Neuronal stem cell (in vitro differentiated cells): ENCODE results near the gene VPS26C.
A peak's percentile ranks its signal among the peaks of the same experiment; 100 is the strongest.
"Not testable (repeated sequence)": the region's sequence is repeated elsewhere in the genome, so short reads cannot be mapped to it uniquely, and the experiment has no call there.

Source experiments
- DNase-seq: peaks from one replicate; pipeline ENCODE4 v3.0.0-alpha.2; 2013; ENCODE audit warnings: low spot score
- H2AFZ ChIP-seq: one replicate; pipeline ENCODE4 v1.6.1; 2013; ENCODE audit warnings: mild to moderate bottlenecking, low read length, inconsistent platforms
- H2AK5ac ChIP-seq: 2 replicates; pipeline ENCODE4 v1.6.1; 2013; ENCODE audit warnings: low read depth, mild to moderate bottlenecking, inconsistent platforms, low read length, moderate library complexity, mixed read lengths
- H2BK120ac ChIP-seq: 2 replicates; pipeline ENCODE4 v1.6.1; 2013; ENCODE audit warnings: low read depth, mild to moderate bottlenecking, inconsistent platforms, low read length, moderate library complexity, mixed read lengths
- H2BK12ac ChIP-seq: one replicate; pipeline ENCODE4 v1.6.1; 2013; ENCODE audit warnings: low read length, inconsistent platforms
- H2BK15ac ChIP-seq: 2 replicates; pipeline ENCODE4 v1.6.1; 2013; ENCODE audit warnings: mild to moderate bottlenecking, low read length, inconsistent platforms, mixed read lengths
- H2BK5ac ChIP-seq: one replicate; pipeline ENCODE4 v1.6.1; 2013; ENCODE audit warnings: inconsistent platforms, mild to moderate bottlenecking, low read length, moderate library complexity
- H3K14ac ChIP-seq: one replicate; pipeline ENCODE4 v1.6.1; 2013; ENCODE audit warnings: low read length, inconsistent platforms
- H3K18ac ChIP-seq: 2 replicates; pipeline ENCODE4 v1.6.1; 2013; ENCODE audit warnings: low read length, inconsistent platforms
- H3K23ac ChIP-seq: 2 replicates; pipeline ENCODE4 v1.6.1; 2013; ENCODE audit warnings: low read depth, mild to moderate bottlenecking, mixed read lengths, low read length, inconsistent platforms; ENCODE audit not compliant: poor library complexity
- H3K27ac ChIP-seq: replicated peaks from 3 replicates; pipeline ENCODE4 v1.5.1; 2013; ENCODE audit warnings: low read length, inconsistent platforms
- H3K27me3 ChIP-seq, 3 experiments: 2 replicates each; pipeline ENCODE4 v1.6.1; 2013; ENCODE audit warnings: low read length in 3 of 3, mild to moderate bottlenecking in 2 of 3, inconsistent platforms in 1 of 3, low read depth in 1 of 3, mixed read lengths in 1 of 3, moderate library complexity in 1 of 3; ENCODE audit not compliant: control insufficient read depth in 3 of 3, insufficient read depth in 3 of 3
- H3K36me3 ChIP-seq, 2 donors: replicated peaks in 1 of 2; 2 replicates each; pipeline ENCODE4 v1.6.1; 2013; ENCODE audit warnings: low read length in 2 of 2; ENCODE audit not compliant: control insufficient read depth in 2 of 2, insufficient read depth in 2 of 2
- H3K4ac ChIP-seq: 2 replicates; pipeline ENCODE4 v1.6.1; 2013; ENCODE audit warnings: inconsistent platforms, mild to moderate bottlenecking, low read length, moderate library complexity
- H3K4me1 ChIP-seq, 2 donors: 1 replicate in 1 of 2; 2 replicates in 1 of 2; pipeline ENCODE4 v1.6.1; 2013; ENCODE audit warnings: low read length in 2 of 2, low read depth in 1 of 2; ENCODE audit not compliant: control insufficient read depth in 2 of 2, insufficient read depth in 1 of 2
- H3K4me2 ChIP-seq: one replicate; pipeline ENCODE4 v1.6.1; 2013; ENCODE audit warnings: mild to moderate bottlenecking, low read length, inconsistent platforms; ENCODE audit not compliant: insufficient read depth, poor library complexity, severe bottlenecking
- H3K4me3 ChIP-seq, 2 donors: 2 replicates each; pipeline ENCODE4 v1.5.1; 2013; ENCODE audit warnings: low read length in 2 of 2, mild to moderate bottlenecking in 2 of 2, inconsistent platforms in 1 of 2, moderate library complexity in 1 of 2
- H3K79me1 ChIP-seq: one replicate; pipeline ENCODE4 v1.6.1; 2013; ENCODE audit warnings: low read depth, mild to moderate bottlenecking, inconsistent platforms, low read length, moderate library complexity
- H3K9ac ChIP-seq: one replicate; pipeline ENCODE4 v1.6.1; 2013; ENCODE audit warnings: mild to moderate bottlenecking, low read depth, low read length, inconsistent platforms; ENCODE audit not compliant: poor library complexity
- H3K9me3 ChIP-seq, 2 donors: replicated peaks in 1 of 2; 2 replicates each; pipeline versions ENCODE3 to v1.6.1; 2013; ENCODE audit warnings: low read length in 2 of 2, mild to moderate bottlenecking in 2 of 2, inconsistent platforms in 1 of 2, low read depth in 1 of 2, mixed read lengths in 1 of 2, moderate library complexity in 1 of 2; ENCODE audit not compliant: control insufficient read depth in 2 of 2, insufficient read depth in 1 of 2
- H4K8ac ChIP-seq: one replicate; pipeline ENCODE4 v1.6.1; 2013; ENCODE audit warnings: low read depth, mild to moderate bottlenecking, inconsistent platforms, low read length, moderate library complexity
- H4K91ac ChIP-seq: one replicate; pipeline ENCODE4 v1.6.1; 2013; ENCODE audit warnings: low read length, low read depth, mild to moderate bottlenecking, inconsistent platforms; ENCODE audit not compliant: poor library complexity
- WGBS, 2 donors: extraction: QIAGEN DNeasy Blood & Tissue Kit; methylation state at CpG; one replicate each; pipeline ENCODE4 v1.1.7; 2013; ENCODE audit warnings: missing lambda C conversion rate in 2 of 2, mixed read lengths in 1 of 2; ENCODE audit not compliant: insufficient read length in 2 of 2, insufficient replicate concordance in 1 of 2; ENCODE audit errors: extremely low coverage in 2 of 2; 5-methylcytosine and 5-hydroxymethylcytosine counted together

VPS26C gene

DNA sequence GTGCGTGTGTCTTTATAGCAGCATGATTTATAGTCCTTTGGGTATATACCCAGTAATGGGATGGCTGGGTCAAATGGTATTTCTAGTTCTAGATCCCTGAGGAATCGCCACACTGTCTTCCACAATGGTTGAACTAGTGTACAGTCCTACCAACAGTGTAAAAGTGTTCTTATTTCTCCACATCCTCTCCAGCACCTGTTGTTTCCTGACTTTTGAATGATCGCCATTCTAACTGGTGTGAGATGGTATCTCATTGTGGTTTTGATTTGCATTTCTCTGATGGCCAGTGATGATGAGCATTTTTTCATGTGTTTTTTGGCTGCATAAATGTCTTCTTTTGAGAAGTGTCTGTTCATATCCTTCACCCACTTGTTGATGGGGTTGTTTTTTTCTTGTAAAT is 44.9 kb downstream of the VPS26C start:
- H3K27me3 ChIP-seq, H2AK5ac ChIP-seq, H3K4me1 ChIP-seq, H3K27ac ChIP-seq, H2BK5ac ChIP-seq, H2BK15ac ChIP-seq, H3K4me3 ChIP-seq, H2BK12ac ChIP-seq, H3K4ac ChIP-seq, H2BK120ac ChIP-seq, DNase-seq, H3K9ac ChIP-seq, H3K14ac ChIP-seq, H3K23ac ChIP-seq, H2AFZ ChIP-seq, H4K91ac ChIP-seq, H4K8ac ChIP-seq, H3K79me1 ChIP-seq, H3K4me2 ChIP-seq, H3K18ac ChIP-seq: not testable (repeated sequence)
- Histone ChIP-seq H3K9me3 (peaks cover 10 to 19% of the 10 kb centered on the region in 2 donors), H3K36me3 (peaks cover 28 to 63% of the 10 kb centered on the region in 2 donors)
- WGBS, 2 donors: no CpG with 5 or more reads among the region's 3 CpGs

DNA sequence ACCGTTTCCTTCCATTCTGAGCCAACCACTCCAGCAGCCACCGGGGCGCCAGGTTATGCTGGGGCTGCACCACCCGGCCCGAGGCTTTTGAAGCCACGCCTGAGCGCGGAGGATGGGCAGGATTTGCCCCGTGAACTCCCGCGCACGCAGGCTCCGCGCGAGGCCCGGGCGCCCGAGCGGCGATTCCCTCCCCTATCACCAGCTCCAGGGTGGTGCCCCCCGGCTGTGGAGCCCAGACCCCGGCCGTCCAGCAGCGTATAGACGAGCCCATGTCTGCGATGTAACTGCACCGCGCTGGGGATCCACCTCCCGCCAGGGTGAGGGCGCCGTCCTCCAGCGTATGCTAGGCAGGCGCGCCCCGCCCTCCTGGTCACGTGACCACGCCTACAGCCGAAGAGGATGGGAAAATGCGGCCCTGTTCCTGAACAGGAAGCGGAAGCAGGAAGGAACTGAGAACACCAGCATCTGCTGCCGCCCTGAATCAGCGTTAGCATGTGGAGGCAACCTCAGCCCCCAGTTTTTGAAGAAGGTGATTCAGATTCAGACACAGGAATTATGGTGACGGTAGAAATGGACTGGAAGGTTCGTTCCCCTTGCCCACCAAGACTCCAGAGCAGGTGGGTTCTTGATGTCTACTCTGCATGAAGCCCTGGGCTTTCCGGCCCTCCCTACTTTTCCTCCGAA is 46.0 kb downstream of the VPS26C start:
- peak overlapping the region; percentile 51 for H3K4me2 ChIP-seq
- peaks cover 20 to 52% of the 10 kb centered on the region in 2 donors for H3K36me3 ChIP-seq
- H2AK5ac ChIP-seq: no peak overlapping the region

DNA sequence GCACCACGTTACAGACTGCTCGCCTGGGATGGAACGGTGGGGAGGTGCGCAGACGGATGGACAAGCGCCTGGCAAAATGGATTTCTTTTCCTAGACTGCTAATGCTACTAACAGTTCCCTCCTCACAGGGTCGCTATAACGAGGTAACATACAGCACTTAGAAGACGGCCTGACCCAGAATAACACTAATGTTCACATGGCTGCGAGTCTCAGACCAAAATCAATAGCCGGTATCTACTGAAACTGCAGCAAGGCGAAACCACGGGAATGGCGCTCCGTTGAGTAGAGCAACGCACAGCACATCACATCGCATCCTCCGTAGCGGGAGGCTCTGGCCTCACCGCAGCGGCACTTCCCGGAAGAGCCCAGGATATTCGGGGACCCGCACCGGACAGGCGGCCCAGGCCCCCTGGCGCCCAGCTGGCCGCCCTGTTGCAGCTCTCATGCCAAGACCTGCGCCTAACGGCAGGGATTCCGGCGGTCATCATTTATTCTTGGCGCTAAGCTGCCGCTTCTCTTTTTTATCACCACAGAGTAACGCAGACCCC is 46.6 kb downstream of the VPS26C start:
- peaks cover 10 to 19% of the 10 kb centered on the region in 2 donors for H3K9me3 ChIP-seq
- H2BK120ac ChIP-seq: no peak overlapping the region
- H4K8ac ChIP-seq: no peak overlapping the region
- no peak overlapping the region for H4K91ac ChIP-seq
- peak overlapping the region; percentile 53 for H3K9ac ChIP-seq
- H3K4me2 ChIP-seq: peak overlapping the region; percentile 51
- no CpG with 5 or more reads among the region's 35 CpGs for WGBS, 2 donors
- no peak overlapping the region for H3K4ac ChIP-seq
- peaks cover 16 to 45% of the 10 kb centered on the region in 2 donors for H3K36me3 ChIP-seq
- peak overlapping the region; percentile 10 for H3K14ac ChIP-seq
- H2AK5ac ChIP-seq: no peak overlapping the region
- no peak overlapping the region for H3K27ac ChIP-seq
- peak overlapping the region; percentile 92 for H3K18ac ChIP-seq
- no peak overlapping the region for H2BK12ac ChIP-seq
- no peak overlapping the region for H2BK5ac ChIP-seq
- H2AFZ ChIP-seq: no peak overlapping the region
- H2BK15ac ChIP-seq: no peak overlapping the region
- no peak overlapping the region for H3K23ac ChIP-seq
- H3K79me1 ChIP-seq: no peaks in the 10 kb centered on the region
- H3K27me3 ChIP-seq: no peaks in the 10 kb centered on the region
- DNase-seq: no peak
- H3K4me1 ChIP-seq: no peaks in the 10 kb centered on the region
- peak overlapping the region in 1 of 2 donors; percentile 62 for H3K4me3 ChIP-seq

More for the DNA sequence above, 46.0 kb downstream of the VPS26C start:
- H3K23ac ChIP-seq: peak overlapping the region; percentile 46
- peak overlapping the region; percentile 53 for H3K9ac ChIP-seq
- H3K9me3 ChIP-seq: peaks cover 10 to 19% of the 10 kb centered on the region in 2 donors
- H3K4me1 ChIP-seq: no peaks in the 10 kb centered on the region
- H2BK120ac ChIP-seq: no peak overlapping the region
- no CpG with 5 or more reads among the region's 46 CpGs for WGBS, 2 donors
- no peaks in the 10 kb centered on the region for H3K79me1 ChIP-seq
- no peak overlapping the region for H4K8ac ChIP-seq
- H2BK12ac ChIP-seq: no peak overlapping the region
- no peak for DNase-seq
- no peaks in the 10 kb centered on the region for H3K27me3 ChIP-seq
- H3K4ac ChIP-seq: no peak overlapping the region
- H2BK5ac ChIP-seq: no peak overlapping the region
- no peak overlapping the region for H2AFZ ChIP-seq
- no peak overlapping the region for H2BK15ac ChIP-seq
- H3K27ac ChIP-seq: no peak overlapping the region
- H3K14ac ChIP-seq: peak overlapping the region; percentile 10
- peak overlapping the region; percentile 92 for H3K18ac ChIP-seq
- no peak overlapping the region for H4K91ac ChIP-seq
- H3K4me3 ChIP-seq: peak overlapping the region in 1 of 2 donors; percentile 62

DNA sequence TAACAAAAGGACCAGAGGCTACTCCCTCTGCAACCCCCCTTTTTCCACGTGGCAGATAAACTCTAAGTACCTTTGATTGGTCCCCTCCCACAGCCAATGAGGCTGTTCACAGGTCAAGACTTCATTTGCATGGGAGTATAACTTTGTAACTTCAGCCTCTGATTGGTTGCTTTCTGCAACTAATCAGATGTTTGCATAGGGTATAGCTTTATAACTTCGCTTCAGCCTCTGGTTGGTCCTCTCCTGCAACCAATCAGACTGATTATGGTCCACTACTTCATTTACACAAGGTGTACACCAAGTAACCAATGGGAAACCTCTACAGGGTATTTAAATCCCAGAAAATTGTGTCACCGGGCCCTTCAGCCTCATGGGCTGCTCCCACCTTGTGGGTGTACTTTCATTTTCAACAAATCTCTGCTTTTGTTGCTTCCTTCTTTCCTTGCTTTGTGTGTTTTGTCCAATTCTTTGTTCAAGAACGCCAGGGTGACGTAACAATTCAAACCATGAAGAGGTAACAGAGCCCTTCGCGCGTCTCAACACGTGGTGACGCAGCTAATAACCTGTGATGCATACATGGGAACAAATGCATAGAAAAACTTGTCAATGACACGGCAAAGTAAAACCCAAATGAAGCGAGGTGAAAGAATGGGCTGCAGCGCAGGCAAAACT is 47.2 kb downstream of the VPS26C start:
- H3K23ac ChIP-seq: no peak overlapping the region
- no peak overlapping the region for H2AFZ ChIP-seq
- no peak overlapping the region for H2BK15ac ChIP-seq
- H3K36me3 ChIP-seq: peaks cover 12 to 39% of the 10 kb centered on the region in 2 donors
- WGBS, 2 donors: no CpG with 5 or more reads among the region's 13 CpGs
- no peak overlapping the region for H3K18ac ChIP-seq
- no peak overlapping the region for H2BK12ac ChIP-seq
- H4K91ac ChIP-seq: no peak overlapping the region
- no peaks in the 10 kb centered on the region for H3K27me3 ChIP-seq
- no peak overlapping the region for H3K14ac ChIP-seq
- H4K8ac ChIP-seq: no peak overlapping the region
- no peak overlapping the region for H3K4me3 ChIP-seq
- no peak overlapping the region for H3K4ac ChIP-seq
- no peaks in the 10 kb centered on the region for H3K4me1 ChIP-seq
- no peak overlapping the region for H3K4me2 ChIP-seq
- no peak overlapping the region for H2BK5ac ChIP-seq
- DNase-seq: no peak
- no peaks in the 10 kb centered on the region for H3K79me1 ChIP-seq
- H2AK5ac ChIP-seq: no peak overlapping the region
- H3K27ac ChIP-seq: no peak overlapping the region
- H3K9me3 ChIP-seq: peaks cover 10 to 19% of the 10 kb centered on the region in 2 donors
- no peak overlapping the region for H3K9ac ChIP-seq
- no peak overlapping the region for H2BK120ac ChIP-seq
